ENCODE results near the gene EPB42.

DNA sequence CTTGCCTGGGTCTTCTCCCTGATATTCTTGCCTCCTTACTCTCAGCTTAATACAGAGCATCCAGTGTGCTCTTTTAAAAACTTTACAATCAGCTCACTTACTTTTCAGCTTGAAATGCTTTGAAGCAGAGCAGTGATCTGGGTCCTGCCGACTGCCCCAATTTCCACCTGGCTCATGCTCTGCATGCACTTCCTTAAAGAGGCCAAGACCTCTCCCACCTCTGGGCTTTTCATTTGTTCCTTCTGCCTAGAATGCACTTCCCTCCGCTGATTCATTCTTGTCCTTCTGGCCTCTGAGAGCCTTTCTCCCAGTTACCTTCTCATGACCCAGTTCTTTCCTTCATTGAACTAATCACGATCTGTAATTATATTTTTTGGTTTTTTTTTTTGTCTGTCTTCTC is 37.5 kb downstream of the EPB42 start:
- no peak for TF ChIP-seq CTCF (IDR thresholded peaks at IDR 0.05 in 8 of 11, conservative IDR thresholded peaks at IDR 0.05 in 3 of 11)
- TF ChIP-seq POLR2AphosphoS5 (IDR thresholded peaks at IDR 0.05): no peak
